SK-N-SH (cell line): ENCODE data around the gene LENEP. TPM values are rescaled to one million over a fixed set of nuclear protein-coding genes. Genes with fewer than 3 reads are reported as not detected.

Experiments
- CTCF ChIA-PET: fragments of 300-600, 350-600 bp; formaldehyde crosslinking; extraction: SDS; loops from one replicate; lab custom pipeline; 2021; lab: Yijun Ruan, JAX
- POLR2A ChIA-PET: fragments of 350-600 bp; sonication (Branson Sonifier 250); formaldehyde crosslinking; extraction: SDS; loops from one replicate; lab custom pipeline; 2020; ENCODE audit warnings: antibody characterized with exemption, inconsistent platforms; lab: Yijun Ruan, JAX
- DNase-seq: peaks from one replicate; pipeline ENCODE4 v3.0.0; 2012
- H2AFZ ChIP-seq: fragments of 200-600 bp; sonication (generic); 2 replicates; pipeline ENCODE4 v1.8.1; 2016; ENCODE audit warnings: antibody characterized with exemption, mild to moderate bottlenecking, low read depth
- H3F3A ChIP-seq: fragments of 200-600 bp; sonication (generic); replicated peaks from 2 replicates; pipeline ENCODE3; 2016; ENCODE audit warnings: antibody characterized with exemption, mild to moderate bottlenecking; ENCODE audit not compliant: insufficient read depth
- H3K27ac ChIP-seq, 2 experiments: fragments of 200-500 bp in 1 of 2; fragments of 200-600 bp in 1 of 2; sonication (Bioruptor generic) in 1 of 2; sonication (generic), shearing (Covaris generic) in 1 of 2; 2 replicates each; pipeline versions ENCODE4 v1.5.1 to v1.6.1; 2014 to 2016; ENCODE audit warnings: low read depth in 2 of 2, inconsistent platforms in 1 of 2, low read length in 1 of 2, mild to moderate bottlenecking in 1 of 2, mixed read lengths in 1 of 2
- H3K27me3 ChIP-seq: fragments of 200-600 bp; sonication (generic), shearing (Covaris generic); 2 replicates; pipeline ENCODE4 v1.6.1; 2016; ENCODE audit warnings: mixed run types; ENCODE audit not compliant: insufficient read depth
- H3K36me3 ChIP-seq, 2 experiments: fragments of 200-500 bp in 1 of 2; fragments of 200-600 bp in 1 of 2; sonication (Bioruptor generic) in 1 of 2; sonication (generic) in 1 of 2; replicated peaks in 1 of 2; 2 replicates each; pipeline versions ENCODE3 to v1.5.1; 2014 to 2016; ENCODE audit warnings: low read length in 1 of 2, mild to moderate bottlenecking in 1 of 2; ENCODE audit not compliant: insufficient read depth in 2 of 2, control insufficient read depth in 1 of 2
- H3K4me1 ChIP-seq, 2 experiments: fragments of 200-500 bp in 1 of 2; fragments of 200-600 bp in 1 of 2; sonication (Bioruptor generic) in 1 of 2; sonication (generic), shearing (Covaris generic) in 1 of 2; 2 replicates each; pipeline versions ENCODE4 v1.5.1 to v1.6.1; 2014 to 2016; ENCODE audit warnings: low read depth in 1 of 2, low read length in 1 of 2, mixed run types in 1 of 2; ENCODE audit not compliant: insufficient read depth in 2 of 2, control insufficient read depth in 1 of 2
- H3K4me2 ChIP-seq: fragments of 200-600 bp; sonication (generic), shearing (Covaris generic); 2 replicates; pipeline ENCODE4 v1.6.1; 2017; ENCODE audit warnings: mixed run types
- H3K4me3 ChIP-seq, 2 experiments: fragments of 200-500 bp in 1 of 2; fragments of 200-600 bp in 1 of 2; sonication (Bioruptor generic) in 1 of 2; sonication (generic), shearing (Covaris generic) in 1 of 2; 2 replicates each; pipeline versions ENCODE4 v1.5.1 to v1.8.1; 2014 to 2016; ENCODE audit warnings: low read depth in 2 of 2, inconsistent platforms in 1 of 2, low read length in 1 of 2, mild to moderate bottlenecking in 1 of 2, mixed read lengths in 1 of 2, moderate library complexity in 1 of 2
- H3K79me2 ChIP-seq: fragments of 200-600 bp; sonication (generic); 2 replicates; pipeline ENCODE4 v1.8.1; 2017; ENCODE audit warnings: mild to moderate bottlenecking; ENCODE audit not compliant: insufficient read depth
- H3K9ac ChIP-seq: fragments of 200-600 bp; sonication (generic); 2 replicates; pipeline ENCODE4 v1.6.1; 2017; ENCODE audit warnings: mixed run types
- H3K9me2 ChIP-seq: fragments of 200-600 bp; sonication (generic); 2 replicates; pipeline ENCODE4 v1.6.1; 2017; ENCODE audit warnings: mixed run types
- H3K9me3 ChIP-seq: fragments of 200-600 bp; sonication (generic); 2 replicates; pipeline ENCODE4 v1.6.1; 2017; ENCODE audit warnings: mixed run types, mild to moderate bottlenecking, moderate library complexity
- H4K20me1 ChIP-seq: fragments of 200-600 bp; sonication (generic); 2 replicates; pipeline ENCODE4 v1.6.1; 2017; ENCODE audit warnings: mild to moderate bottlenecking, mixed run types; ENCODE audit not compliant: insufficient read depth
- EZH2phosphoT487 ChIP-seq: fragments of 200-600 bp; sonication (generic); IDR thresholded peaks from 2 replicates; pipeline ENCODE4 v1.6.1; 2017; ENCODE audit warnings: low read depth, mixed run types, mild to moderate bottlenecking, antibody characterized with exemption, moderate library complexity, borderline replicate concordance
- FOXM1 ChIP-seq: IDR thresholded peaks from 2 replicates; pipeline ENCODE4 v1.4.0; 2012; ENCODE audit warnings: low read depth, mild to moderate bottlenecking
- NFIC ChIP-seq: IDR thresholded peaks from 2 replicates; pipeline ENCODE4 v1.4.0; 2012; ENCODE audit warnings: borderline replicate concordance
- NRF1 ChIP-seq: IDR thresholded peaks from 2 replicates; pipeline ENCODE4 v1.6.1; 2012; ENCODE audit warnings: low read depth, mild to moderate bottlenecking, low read length
- POLR2AphosphoS5 ChIP-seq: IDR thresholded peaks from 2 replicates; pipeline ENCODE4 v1.6.1; 2012; ENCODE audit warnings: low read depth, low read length
- RXRA ChIP-seq: IDR thresholded peaks from 2 replicates; pipeline ENCODE4 v1.4.0; 2012; ENCODE audit warnings: low read depth, mild to moderate bottlenecking, borderline replicate concordance
- SMC3 ChIP-seq: IDR thresholded peaks from 2 replicates; pipeline ENCODE4 v1.6.1; 2012; ENCODE audit warnings: low read depth, low read length, improper control_type of control experiment
- TAF1 ChIP-seq: IDR thresholded peaks from 2 replicates; pipeline ENCODE4 v1.6.1; 2012; ENCODE audit warnings: low read depth, mild to moderate bottlenecking, low read length, moderate library complexity, borderline replicate concordance
- USF2 ChIP-seq: fragments of 150-350 bp; IDR thresholded peaks from 2 replicates; pipeline ENCODE4 v1.6.1; 2017; ENCODE audit warnings: antibody characterized with exemption, low read length, low read depth, borderline replicate concordance
- WGBS: methylation state at CpG from one replicate; pipeline ENCODE4 v1.1.6; 2017; ENCODE audit warnings: low lambda C conversion rate; 5-methylcytosine and 5-hydroxymethylcytosine counted together
- polyA plus RNA-seq, 3 experiments: library from polyadenylated mRNA; depleted of rRNA; stranded (reverse); fragments of >200 nt; gene quantifications; 2 replicates each; pipeline ENCODE4 v1.2.3, GENCODE V29; 2012
- TF ChIP-seq, protein P1 (sequence below): IDR thresholded peaks from 2 replicates; pipeline ENCODE4 v1.4.0; 2012; ENCODE audit warnings: low read depth, borderline replicate concordance
- TF ChIP-seq, protein P2 (sequence below): fragments of 150-350 bp; IDR thresholded peaks from 2 replicates; pipeline ENCODE4 v1.6.1; 2016; ENCODE audit warnings: mild to moderate bottlenecking, low read depth, low read length
- TF ChIP-seq, protein P3 (sequence below): IDR thresholded peaks from 2 replicates; pipeline ENCODE4 v1.6.1; 2012; ENCODE audit warnings: mild to moderate bottlenecking, low read depth, low read length, moderate library complexity

Gene LENEP
- polyA plus RNA-seq, 1 of the 3 experiments (the other 2 are of a cell fraction): not detected

- POLR2A ChIA-PET: interaction anchor here (3.1 kb wide), 1 partner anchor 19 kb away, joined by 13 read pairs; the partner anchor contains the start of gene LENEP
- DNase-seq: peak; percentile 77
- peak overlapping the region; percentile 88 for H3K9ac ChIP-seq
- no peaks in the 10 kb centered on the region for H3K27me3 ChIP-seq
- peak overlapping the region; percentile 67 to 79 for H3K4me3 ChIP-seq
- peak overlapping the region; percentile 99 to 100 for H3K27ac ChIP-seq
- H3K9me2 ChIP-seq: no peaks in the 10 kb centered on the region
- H3K79me2 ChIP-seq: peaks cover 69% of the 10 kb centered on the region
- H3K4me1 ChIP-seq: peaks cover 27 to 56% of the 10 kb centered on the region in 2 experiments
- peaks cover 36% of the 10 kb centered on the region for H3F3A ChIP-seq
- CTCF ChIA-PET: interaction anchor here (1.0 to 37.5 kb wide), 6 partner anchors 14 to 76 kb away, joined by 6 to 640 read pairs (median 8); partner anchors contain the start of genes ADAM15, LENEP, PBXIP1 and ZBTB7B
- H3K36me3 ChIP-seq: peaks cover 7 to 10% of the 10 kb centered on the region in 2 experiments
- under 1% methylated on average over 30 of the region's 30 CpGs for WGBS
- H2AFZ ChIP-seq: peak overlapping the region; percentile 24; the same call in 1 of the 2 replicates
- TF ChIP-seq SMC3: no peak; the same call in 1 of the 2 replicates
- no peak; the same call in 1 of the 2 replicates for TF ChIP-seq FOXM1
- TF ChIP-seq, protein P1, sequence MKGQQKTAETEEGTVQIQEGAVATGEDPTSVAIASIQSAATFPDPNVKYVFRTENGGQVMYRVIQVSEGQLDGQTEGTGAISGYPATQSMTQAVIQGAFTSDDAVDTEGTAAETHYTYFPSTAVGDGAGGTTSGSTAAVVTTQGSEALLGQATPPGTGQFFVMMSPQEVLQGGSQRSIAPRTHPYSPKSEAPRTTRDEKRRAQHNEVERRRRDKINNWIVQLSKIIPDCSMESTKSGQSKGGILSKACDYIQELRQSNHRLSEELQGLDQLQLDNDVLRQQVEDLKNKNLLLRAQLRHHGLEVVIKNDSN: no peak
- peak; percentile 92 for TF ChIP-seq NRF1
- no peak for TF ChIP-seq RXRA
- TF ChIP-seq TAF1: peak; percentile 50; the same call in 1 of the 2 replicates
- TF ChIP-seq EZH2phosphoT487: no peak
- TF ChIP-seq, protein P2, sequence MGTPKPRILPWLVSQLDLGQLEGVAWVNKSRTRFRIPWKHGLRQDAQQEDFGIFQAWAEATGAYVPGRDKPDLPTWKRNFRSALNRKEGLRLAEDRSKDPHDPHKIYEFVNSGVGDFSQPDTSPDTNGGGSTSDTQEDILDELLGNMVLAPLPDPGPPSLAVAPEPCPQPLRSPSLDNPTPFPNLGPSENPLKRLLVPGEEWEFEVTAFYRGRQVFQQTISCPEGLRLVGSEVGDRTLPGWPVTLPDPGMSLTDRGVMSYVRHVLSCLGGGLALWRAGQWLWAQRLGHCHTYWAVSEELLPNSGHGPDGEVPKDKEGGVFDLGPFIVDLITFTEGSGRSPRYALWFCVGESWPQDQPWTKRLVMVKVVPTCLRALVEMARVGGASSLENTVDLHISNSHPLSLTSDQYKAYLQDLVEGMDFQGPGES: no peak
- TF ChIP-seq, protein P3, sequence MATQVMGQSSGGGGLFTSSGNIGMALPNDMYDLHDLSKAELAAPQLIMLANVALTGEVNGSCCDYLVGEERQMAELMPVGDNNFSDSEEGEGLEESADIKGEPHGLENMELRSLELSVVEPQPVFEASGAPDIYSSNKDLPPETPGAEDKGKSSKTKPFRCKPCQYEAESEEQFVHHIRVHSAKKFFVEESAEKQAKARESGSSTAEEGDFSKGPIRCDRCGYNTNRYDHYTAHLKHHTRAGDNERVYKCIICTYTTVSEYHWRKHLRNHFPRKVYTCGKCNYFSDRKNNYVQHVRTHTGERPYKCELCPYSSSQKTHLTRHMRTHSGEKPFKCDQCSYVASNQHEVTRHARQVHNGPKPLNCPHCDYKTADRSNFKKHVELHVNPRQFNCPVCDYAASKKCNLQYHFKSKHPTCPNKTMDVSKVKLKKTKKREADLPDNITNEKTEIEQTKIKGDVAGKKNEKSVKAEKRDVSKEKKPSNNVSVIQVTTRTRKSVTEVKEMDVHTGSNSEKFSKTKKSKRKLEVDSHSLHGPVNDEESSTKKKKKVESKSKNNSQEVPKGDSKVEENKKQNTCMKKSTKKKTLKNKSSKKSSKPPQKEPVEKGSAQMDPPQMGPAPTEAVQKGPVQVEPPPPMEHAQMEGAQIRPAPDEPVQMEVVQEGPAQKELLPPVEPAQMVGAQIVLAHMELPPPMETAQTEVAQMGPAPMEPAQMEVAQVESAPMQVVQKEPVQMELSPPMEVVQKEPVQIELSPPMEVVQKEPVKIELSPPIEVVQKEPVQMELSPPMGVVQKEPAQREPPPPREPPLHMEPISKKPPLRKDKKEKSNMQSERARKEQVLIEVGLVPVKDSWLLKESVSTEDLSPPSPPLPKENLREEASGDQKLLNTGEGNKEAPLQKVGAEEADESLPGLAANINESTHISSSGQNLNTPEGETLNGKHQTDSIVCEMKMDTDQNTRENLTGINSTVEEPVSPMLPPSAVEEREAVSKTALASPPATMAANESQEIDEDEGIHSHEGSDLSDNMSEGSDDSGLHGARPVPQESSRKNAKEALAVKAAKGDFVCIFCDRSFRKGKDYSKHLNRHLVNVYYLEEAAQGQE: no peak
- TF ChIP-seq USF2: no peak
- TF ChIP-seq POLR2AphosphoS5: peak; percentile 86; the same call in 1 of the 2 replicates
- TF ChIP-seq NFIC: no peak
- TF ChIP-seq, all 33 proteins: peak for 3
- peak overlapping the region; percentile 91 for H3K4me2 ChIP-seq
- no peaks in the 10 kb centered on the region for H4K20me1 ChIP-seq
- H3K9me3 ChIP-seq: no peaks in the 10 kb centered on the region
Observed at GRCh38 chr1:154974808-154975408, 18.5 kb upstream of the LENEP start.
